HCT116 (cell line): ENCODE measurements around the gene RYR2. TPM values are rescaled to one million over a fixed set of nuclear protein-coding genes. Genes with fewer than 3 reads are reported as not detected.

Experiments used
- ATAC-seq: fragments of 200-7000 bp; cut with Tn5 transposase; 2 replicates; pipeline ENCODE4 v1.9.1; 2020; ENCODE audit warnings: mild to moderate bottlenecking, moderate library complexity
- BruUV-seq: library from RNA; stranded (reverse); fragments of 400-500 nt; replicated peaks from 2 replicates; lab custom pipeline; 2021; lab: Mats Ljungman, UMichigan
- CTCF ChIA-PET: fragments of 300-600 bp; sonication (Branson Sonifier 250); formaldehyde crosslinking; loops from one replicate; lab custom pipeline; 2021; ENCODE audit warnings: antibody characterized with exemption; lab: Charles Lee
- POLR2A ChIA-PET: fragments of 300-600, 350-600 bp; sonication (Branson Sonifier 250); formaldehyde crosslinking; loops from one replicate; lab custom pipeline; 2021; ENCODE audit warnings: antibody characterized with exemption; lab: Charles Lee
- RAD21 ChIA-PET, 2 experiments: fragments of 300-600 bp; sonication (Branson Sonifier 250); formaldehyde crosslinking; loops; one replicate each; lab custom pipeline; 2023; ENCODE audit warnings: low total read pairs in 2 of 2; ENCODE audit not compliant: uncharacterized antibody in 2 of 2, unreplicated experiment in 2 of 2, low non-redundant PET in 1 of 2; lab: Charles Lee
- DNase-seq: peaks from one replicate; pipeline ENCODE4 v3.0.0-alpha.2; 2010; ENCODE audit warnings: low read depth, low spot score
- H2AFZ ChIP-seq: fragments of 200-600 bp; shearing (Covaris generic), sonication (generic); 2 replicates; pipeline ENCODE4 v1.6.1; 2017; ENCODE audit warnings: low read depth, mixed run types, mixed read lengths, antibody characterized with exemption, low read length; ENCODE audit not compliant: poor library complexity, severe bottlenecking
- H3K27ac ChIP-seq: 2 replicates; pipeline ENCODE4 v1.5.1; 2012; ENCODE audit warnings: low read depth, low read length
- H3K27me3 ChIP-seq: fragments of 200-600 bp; sonication (generic); 2 replicates; pipeline ENCODE4 v1.6.1; 2016; ENCODE audit warnings: mixed run types, low read length, mixed read lengths; ENCODE audit not compliant: insufficient read depth
- H3K36me3 ChIP-seq, 2 experiments: fragments of 200-500 bp in 1 of 2; fragments of 200-600 bp in 1 of 2; sonication (Bioruptor generic) in 1 of 2; sonication (generic) in 1 of 2; 2 replicates each; pipeline versions ENCODE4 v1.5.1 to v1.6.1; 2014 to 2016; ENCODE audit warnings: low read length in 2 of 2, inconsistent platforms in 1 of 2, mixed read lengths in 1 of 2, mixed run types in 1 of 2; ENCODE audit not compliant: insufficient read depth in 2 of 2, control insufficient read depth in 1 of 2
- H3K4me1 ChIP-seq, 2 experiments: fragments of 200-600 bp in 1 of 2; sonication (generic) in 1 of 2; 2 replicates each; pipeline versions ENCODE4 v1.5.1 to v1.6.1; 2012 to 2017; ENCODE audit warnings: low read length in 2 of 2, inconsistent platforms in 1 of 2, mild to moderate bottlenecking in 1 of 2, mixed read lengths in 1 of 2, mixed run types in 1 of 2, moderate library complexity in 1 of 2; ENCODE audit not compliant: insufficient read depth in 2 of 2, control insufficient read depth in 1 of 2
- H3K4me2 ChIP-seq: fragments of 200-600 bp; sonication (generic); 2 replicates; pipeline ENCODE4 v1.6.1; 2017; ENCODE audit warnings: mixed run types, low read length, mixed read lengths
- H3K4me3 ChIP-seq, 2 experiments: fragments of 200-600 bp in 1 of 2; sonication (generic) in 1 of 2; replicated peaks in 1 of 2; 2 replicates each; pipeline ENCODE4 v1.5.1; 2011 to 2016; ENCODE audit warnings: low read length in 2 of 2, control low read depth in 1 of 2, low read depth in 1 of 2, mild to moderate bottlenecking in 1 of 2, mixed read lengths in 1 of 2, mixed run types in 1 of 2
- H3K79me2 ChIP-seq: fragments of 200-600 bp; sonication (generic); 2 replicates; pipeline ENCODE4 v1.6.1; 2017; ENCODE audit warnings: mild to moderate bottlenecking, mixed run types, low read length, moderate library complexity, mixed read lengths; ENCODE audit not compliant: insufficient read depth
- H3K9ac ChIP-seq: fragments of 200-600 bp; sonication (generic); 2 replicates; pipeline ENCODE4 v1.6.1; 2016; ENCODE audit warnings: low read length, mixed read lengths
- H3K9me2 ChIP-seq: fragments of 200-600 bp; sonication (generic), shearing (Covaris generic); 2 replicates; pipeline ENCODE4 v1.6.1; 2017; ENCODE audit warnings: mixed run types, mild to moderate bottlenecking, moderate library complexity; ENCODE audit not compliant: insufficient read depth
- H3K9me3 ChIP-seq, 2 experiments: fragments of 200-500 bp in 1 of 2; fragments of 200-600 bp in 1 of 2; sonication (Bioruptor generic) in 1 of 2; sonication (generic) in 1 of 2; 2 replicates each; pipeline ENCODE4 v1.6.1; 2014 to 2017; ENCODE audit warnings: low read length in 2 of 2, mixed read lengths in 2 of 2, inconsistent platforms in 1 of 2, low read depth in 1 of 2, mild to moderate bottlenecking in 1 of 2, mixed run types in 1 of 2, moderate library complexity in 1 of 2; ENCODE audit not compliant: control insufficient read depth in 1 of 2, insufficient read depth in 1 of 2
- H4K20me1 ChIP-seq: fragments of 200-600 bp; sonication (generic), shearing (Covaris generic); 2 replicates; pipeline ENCODE4 v1.6.1; 2017; ENCODE audit warnings: mixed run types, mild to moderate bottlenecking, moderate library complexity; ENCODE audit not compliant: insufficient read depth
- CBX3 ChIP-seq: IDR thresholded peaks from 2 replicates; pipeline ENCODE4 v1.6.1; 2012; ENCODE audit warnings: low read depth
- CEBPB ChIP-seq: IDR thresholded peaks from 2 replicates; pipeline ENCODE4 v1.6.1; 2012; ENCODE audit warnings: low read depth
- EGR1 ChIP-seq: IDR thresholded peaks from 2 replicates; pipeline ENCODE4 v1.6.1; 2012; ENCODE audit warnings: low read depth
- ELF1 ChIP-seq: IDR thresholded peaks from 2 replicates; pipeline ENCODE4 v1.6.1; 2012; ENCODE audit warnings: low read depth, borderline replicate concordance
- POLR2A ChIP-seq: IDR thresholded peaks from 2 replicates; pipeline ENCODE4 v1.7.0; 2011; ENCODE audit warnings: borderline replicate concordance; ENCODE audit not compliant: insufficient read depth, insufficient read length; ENCODE audit errors: extremely low read depth
- POLR2AphosphoS5 ChIP-seq: IDR thresholded peaks from 2 replicates; pipeline ENCODE4 v1.6.1; 2011; ENCODE audit warnings: mild to moderate bottlenecking, low read depth, low read length, moderate library complexity
- RAD21 ChIP-seq: IDR thresholded peaks from 2 replicates; pipeline ENCODE4 v1.6.1; 2012; ENCODE audit warnings: low read depth, mild to moderate bottlenecking
- SIN3A ChIP-seq: IDR thresholded peaks from 2 replicates; pipeline ENCODE4 v1.6.1; 2012; ENCODE audit warnings: low read depth
- TCF7L2 ChIP-seq: IDR thresholded peaks from 2 replicates; pipeline ENCODE4 v1.7.0; 2011; ENCODE audit warnings: borderline replicate concordance, inconsistent platforms; ENCODE audit not compliant: insufficient read depth, insufficient read length; ENCODE audit errors: extremely low read depth
- YY1 ChIP-seq: IDR thresholded peaks from 2 replicates; pipeline ENCODE4 v1.6.1; 2011; ENCODE audit warnings: low read length, low read depth, moderate library complexity, mild to moderate bottlenecking; ENCODE audit not compliant: insufficient replicate concordance; ENCODE audit errors: extremely low read depth
- ZFX ChIP-seq: fragments of 450-650 bp; IDR thresholded peaks from 2 replicates; pipeline ENCODE4 v1.6.1; 2017
- intact Hi-C: fragments of 100-400 bp; cut with micrococcal nuclease; formaldehyde crosslinking; loops from 2 replicates; pipeline ENCODE4 v1.10.0; 2022
- total RNA-seq: library from RNA; stranded (reverse); gene quantifications from one replicate; pipeline ENCODE4 v1.2.1, GENCODE V29; 2021; ENCODE audit not compliant: unreplicated experiment
- TF ChIP-seq, protein P1 (sequence below): IDR thresholded peaks from 2 replicates; pipeline ENCODE4 v1.6.1; 2012
- TF ChIP-seq, protein P2 (sequence below): IDR thresholded peaks from 2 replicates; pipeline ENCODE4 v1.6.1; 2012; ENCODE audit warnings: low read depth
- TF ChIP-seq, protein P3 (sequence below), 3 experiments: fragments of 200-600 bp in 1 of 3; sonication (generic) in 1 of 3; IDR thresholded peaks in 2 of 3; conservative IDR thresholded peaks in 1 of 3; 2 replicates each; pipeline ENCODE4 v1.5.1; 2012 to 2017; ENCODE audit warnings: low read depth in 2 of 3, low read length in 2 of 3, antibody characterized with exemption in 1 of 3, borderline replicate concordance in 1 of 3, control low read depth in 1 of 3, mild to moderate bottlenecking in 1 of 3, mixed read lengths in 1 of 3, mixed run types in 1 of 3, moderate library complexity in 1 of 3; ENCODE audit not compliant: insufficient read depth in 1 of 3

RYR2 gene
- total RNA-seq, 1 experiment from 2014 or later = 0.02 TPM

DNA sequence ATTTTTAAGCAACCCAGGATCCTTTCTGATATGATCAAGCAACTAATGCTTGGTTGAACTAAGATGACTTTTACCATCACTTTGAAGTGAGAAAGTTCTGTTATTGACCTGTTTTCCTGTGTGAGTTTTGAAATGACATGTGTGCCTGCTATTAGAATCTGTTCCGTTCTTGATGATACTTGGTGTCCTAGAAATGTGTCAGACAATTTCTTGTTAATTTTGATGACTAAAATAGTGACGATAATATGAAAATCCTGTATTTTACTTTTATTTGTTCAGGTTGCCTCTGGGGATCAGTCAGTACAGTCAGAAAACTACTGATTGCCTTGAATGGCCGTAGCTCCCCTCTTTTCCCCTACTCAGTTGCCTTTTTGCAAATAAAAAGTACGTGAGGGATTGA, 228.0 kb downstream of the RYR2 start:
- Histone ChIP-seq H3K27me3 (peaks cover 3% of the 10 kb centered on the region; the same call in 1 of the 2 replicates), H3K79me2 (no peaks in the 10 kb centered on the region), H3K4me2 (no peak overlapping the region), H3K9ac (no peak overlapping the region), H3K9me2 (no peaks in the 10 kb centered on the region), H3K36me3 (no peaks in the 10 kb centered on the region), H4K20me1 (no peaks in the 10 kb centered on the region), H3K4me1 (no peaks in the 10 kb centered on the region), H2AFZ (no peak overlapping the region), H3K9me3 (no peaks in the 10 kb centered on the region), H3K27ac (no peak overlapping the region), H3K4me3 (no peak overlapping the region)
- TF ChIP-seq, protein P1, sequence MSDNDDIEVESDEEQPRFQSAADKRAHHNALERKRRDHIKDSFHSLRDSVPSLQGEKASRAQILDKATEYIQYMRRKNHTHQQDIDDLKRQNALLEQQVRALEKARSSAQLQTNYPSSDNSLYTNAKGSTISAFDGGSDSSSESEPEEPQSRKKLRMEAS = no peak
- TF ChIP-seq, protein P2, sequence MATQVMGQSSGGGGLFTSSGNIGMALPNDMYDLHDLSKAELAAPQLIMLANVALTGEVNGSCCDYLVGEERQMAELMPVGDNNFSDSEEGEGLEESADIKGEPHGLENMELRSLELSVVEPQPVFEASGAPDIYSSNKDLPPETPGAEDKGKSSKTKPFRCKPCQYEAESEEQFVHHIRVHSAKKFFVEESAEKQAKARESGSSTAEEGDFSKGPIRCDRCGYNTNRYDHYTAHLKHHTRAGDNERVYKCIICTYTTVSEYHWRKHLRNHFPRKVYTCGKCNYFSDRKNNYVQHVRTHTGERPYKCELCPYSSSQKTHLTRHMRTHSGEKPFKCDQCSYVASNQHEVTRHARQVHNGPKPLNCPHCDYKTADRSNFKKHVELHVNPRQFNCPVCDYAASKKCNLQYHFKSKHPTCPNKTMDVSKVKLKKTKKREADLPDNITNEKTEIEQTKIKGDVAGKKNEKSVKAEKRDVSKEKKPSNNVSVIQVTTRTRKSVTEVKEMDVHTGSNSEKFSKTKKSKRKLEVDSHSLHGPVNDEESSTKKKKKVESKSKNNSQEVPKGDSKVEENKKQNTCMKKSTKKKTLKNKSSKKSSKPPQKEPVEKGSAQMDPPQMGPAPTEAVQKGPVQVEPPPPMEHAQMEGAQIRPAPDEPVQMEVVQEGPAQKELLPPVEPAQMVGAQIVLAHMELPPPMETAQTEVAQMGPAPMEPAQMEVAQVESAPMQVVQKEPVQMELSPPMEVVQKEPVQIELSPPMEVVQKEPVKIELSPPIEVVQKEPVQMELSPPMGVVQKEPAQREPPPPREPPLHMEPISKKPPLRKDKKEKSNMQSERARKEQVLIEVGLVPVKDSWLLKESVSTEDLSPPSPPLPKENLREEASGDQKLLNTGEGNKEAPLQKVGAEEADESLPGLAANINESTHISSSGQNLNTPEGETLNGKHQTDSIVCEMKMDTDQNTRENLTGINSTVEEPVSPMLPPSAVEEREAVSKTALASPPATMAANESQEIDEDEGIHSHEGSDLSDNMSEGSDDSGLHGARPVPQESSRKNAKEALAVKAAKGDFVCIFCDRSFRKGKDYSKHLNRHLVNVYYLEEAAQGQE = no peak
- no peak for TF ChIP-seq CEBPB
- no peak for TF ChIP-seq ELF1
- no peak for TF ChIP-seq RAD21
- TF ChIP-seq POLR2AphosphoS5 = no peak
- TF ChIP-seq CBX3 = no peak
- TF ChIP-seq YY1 = no peak
- TF ChIP-seq, protein P3, sequence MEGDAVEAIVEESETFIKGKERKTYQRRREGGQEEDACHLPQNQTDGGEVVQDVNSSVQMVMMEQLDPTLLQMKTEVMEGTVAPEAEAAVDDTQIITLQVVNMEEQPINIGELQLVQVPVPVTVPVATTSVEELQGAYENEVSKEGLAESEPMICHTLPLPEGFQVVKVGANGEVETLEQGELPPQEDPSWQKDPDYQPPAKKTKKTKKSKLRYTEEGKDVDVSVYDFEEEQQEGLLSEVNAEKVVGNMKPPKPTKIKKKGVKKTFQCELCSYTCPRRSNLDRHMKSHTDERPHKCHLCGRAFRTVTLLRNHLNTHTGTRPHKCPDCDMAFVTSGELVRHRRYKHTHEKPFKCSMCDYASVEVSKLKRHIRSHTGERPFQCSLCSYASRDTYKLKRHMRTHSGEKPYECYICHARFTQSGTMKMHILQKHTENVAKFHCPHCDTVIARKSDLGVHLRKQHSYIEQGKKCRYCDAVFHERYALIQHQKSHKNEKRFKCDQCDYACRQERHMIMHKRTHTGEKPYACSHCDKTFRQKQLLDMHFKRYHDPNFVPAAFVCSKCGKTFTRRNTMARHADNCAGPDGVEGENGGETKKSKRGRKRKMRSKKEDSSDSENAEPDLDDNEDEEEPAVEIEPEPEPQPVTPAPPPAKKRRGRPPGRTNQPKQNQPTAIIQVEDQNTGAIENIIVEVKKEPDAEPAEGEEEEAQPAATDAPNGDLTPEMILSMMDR (IDR thresholded peaks at IDR 0.05 in 2 of 3, conservative IDR thresholded peaks at IDR 0.05 in 1 of 3; ENCODE audit: borderline replicate concordance in 1 of 3, insufficient read depth in 1 of 3, low read depth in 2 of 3, low read length in 2 of 3) = no peak
- TF ChIP-seq POLR2A = no peak
- no peak for TF ChIP-seq ZFX
- TF ChIP-seq TCF7L2 = no peak
- TF ChIP-seq EGR1 = no peak
- TF ChIP-seq SIN3A = no peak
- ATAC-seq (no peak), DNase-seq (no peak)
- intact Hi-C loops = no loop called here
- ChIA-PET POLR2A (no interaction called here), RAD21 (no interaction called here), CTCF (no interaction called here)
- no TSS peak for BruUV-seq
